OCI-LY7 (cell line): ENCODE measurements around the gene FOXK1. TPM values are rescaled to one million over a fixed set of nuclear protein-coding genes. Genes with fewer than 3 reads are reported as not detected.

Source experiments
- BruUV-seq: library from RNA; stranded (reverse); fragments of 400-500 nt; replicated peaks from 2 replicates; lab custom pipeline; 2021; lab: Mats Ljungman, UMichigan
- CTCF ChIA-PET: fragments of 300-600 bp; sonication (Branson Sonifier 250); formaldehyde crosslinking; loops from one replicate; lab custom pipeline; 2022; ENCODE audit warnings: antibody characterized with exemption; ENCODE audit not compliant: unreplicated experiment; lab: Charles Lee
- POLR2A ChIA-PET: fragments of 300-600 bp; sonication (Branson Sonifier 250); formaldehyde crosslinking; loops from one replicate; lab custom pipeline; 2022; ENCODE audit warnings: antibody characterized with exemption; lab: Charles Lee
- DNase-seq: peaks from one replicate; pipeline ENCODE4 v3.0.0-alpha.2; 2015; ENCODE audit warnings: low spot score
- H2AFZ ChIP-seq: fragments of 200-600 bp; sonication (generic), shearing (Covaris generic); 2 replicates; pipeline ENCODE4 v1.6.1; 2014; ENCODE audit warnings: mild to moderate bottlenecking, antibody characterized with exemption, low read length, moderate library complexity
- H3K27ac ChIP-seq: fragments of 200-600 bp; sonication (generic); 2 replicates; pipeline ENCODE4 v1.5.1; 2014; ENCODE audit warnings: mixed run types, low read depth, mild to moderate bottlenecking, moderate library complexity, low read length, inconsistent platforms; ENCODE audit not compliant: poor library complexity, severe bottlenecking
- H3K36me3 ChIP-seq: fragments of 200-600 bp; sonication (generic); 2 replicates; pipeline ENCODE4 v1.6.1; 2014; ENCODE audit warnings: mild to moderate bottlenecking, antibody characterized with exemption, low read length, moderate library complexity, mixed read lengths; ENCODE audit not compliant: insufficient read depth
- H3K4me1 ChIP-seq: fragments of 200-600 bp; sonication (generic); 2 replicates; pipeline ENCODE4 v1.5.1; 2014; ENCODE audit warnings: mild to moderate bottlenecking, low read length; ENCODE audit not compliant: insufficient read depth, poor library complexity, severe bottlenecking
- H3K4me2 ChIP-seq: fragments of 200-600 bp; sonication (generic); 2 replicates; pipeline ENCODE4 v1.6.1; 2014; ENCODE audit warnings: mild to moderate bottlenecking, low read length
- H3K4me3 ChIP-seq: fragments of 200-600 bp; sonication (generic); 2 replicates; pipeline ENCODE4 v1.5.1; 2014; ENCODE audit warnings: mild to moderate bottlenecking, low read depth, low read length; ENCODE audit not compliant: poor library complexity, severe bottlenecking
- H3K79me2 ChIP-seq: fragments of 200-600 bp; sonication (generic); 2 replicates; pipeline ENCODE4 v1.6.1; 2016; ENCODE audit warnings: low read depth, mild to moderate bottlenecking, low read length, moderate library complexity, mixed read lengths; ENCODE audit not compliant: insufficient read depth
- H3K9me2 ChIP-seq: fragments of 200-600 bp; sonication (generic); 2 replicates; pipeline ENCODE4 v1.6.1; 2016; ENCODE audit warnings: mild to moderate bottlenecking, low read length, mixed read lengths; ENCODE audit not compliant: insufficient read depth
- H3K9me3 ChIP-seq: fragments of 200-600 bp; sonication (generic); 2 replicates; pipeline ENCODE4 v1.6.1; 2014; ENCODE audit warnings: mild to moderate bottlenecking, mixed run types, low read length, mixed read lengths
- H4K20me1 ChIP-seq: fragments of 200-600 bp; sonication (generic); 2 replicates; pipeline ENCODE4 v1.6.1; 2014; ENCODE audit warnings: mild to moderate bottlenecking, antibody characterized with exemption, low read length, moderate library complexity, mixed read lengths; ENCODE audit not compliant: insufficient read depth
- EZH2phosphoT487 ChIP-seq: fragments of 200-600 bp; sonication (generic); IDR thresholded peaks from 2 replicates; pipeline ENCODE4 v1.6.1; 2018; ENCODE audit warnings: low read depth, borderline replicate concordance, mild to moderate bottlenecking, mixed run types, antibody characterized with exemption, low read length, moderate library complexity, mixed read lengths
- intact Hi-C: fragments of 100-400 bp; cut with micrococcal nuclease; formaldehyde crosslinking; loops from one replicate; pipeline ENCODE4 v1.10.0; 2022; ENCODE audit not compliant: unreplicated experiment
- total RNA-seq, 2 experiments: library from RNA; depleted of rRNA in 1 of 2; stranded (reverse); fragments of >200 nt in 1 of 2; shearing (Covaris generic) in 1 of 2; gene quantifications; 2 replicates each; pipeline ENCODE4 v1.2.3, GENCODE V29; 2014 to 2022
- TF ChIP-seq, protein P1 (sequence below): fragments of 200-600 bp; sonication (generic); conservative IDR thresholded peaks from 2 replicates; pipeline ENCODE4 v1.5.1; 2014; ENCODE audit warnings: mild to moderate bottlenecking, antibody characterized with exemption, low read length, moderate library complexity, mixed read lengths

FOXK1 gene
- total RNA-seq, 2 experiments from 2014 or later = 17.3 to 34.5 TPM

DNA sequence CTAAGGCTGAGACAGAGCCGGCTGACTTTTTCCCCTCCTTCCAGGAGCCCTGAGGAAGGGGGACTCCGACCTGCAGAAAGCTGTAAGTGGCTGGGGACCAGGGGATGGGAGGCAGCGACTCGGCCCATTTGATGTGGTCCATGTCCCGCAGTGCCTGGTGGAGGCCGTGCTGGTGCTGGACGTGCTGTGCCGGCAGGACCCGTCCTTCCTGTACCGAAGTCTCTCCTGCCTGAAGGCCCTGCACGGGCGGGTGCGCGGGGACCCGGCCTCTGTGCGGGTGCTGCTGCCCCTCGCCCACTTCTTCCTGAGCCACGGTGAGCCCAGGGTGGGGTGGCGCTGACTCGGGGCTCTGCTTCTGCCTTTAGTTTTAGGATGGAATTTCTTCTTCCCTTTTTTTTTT is 103.3 kb downstream of the FOXK1 start:
- Histone ChIP-seq H3K4me3 (no peak overlapping the region), H4K20me1 (no peaks in the 10 kb centered on the region), H3K4me2 (no peak overlapping the region), H2AFZ (no peak overlapping the region), H3K79me2 (no peaks in the 10 kb centered on the region), H3K4me1 (no peaks in the 10 kb centered on the region), H3K36me3 (peaks cover 19% of the 10 kb centered on the region), H3K9me3 (no peaks in the 10 kb centered on the region), H3K9me2 (no peaks in the 10 kb centered on the region), H3K27ac (no peak overlapping the region)
- ChIA-PET CTCF (no interaction called here), POLR2A (no interaction called here)
- TF ChIP-seq, protein P1, sequence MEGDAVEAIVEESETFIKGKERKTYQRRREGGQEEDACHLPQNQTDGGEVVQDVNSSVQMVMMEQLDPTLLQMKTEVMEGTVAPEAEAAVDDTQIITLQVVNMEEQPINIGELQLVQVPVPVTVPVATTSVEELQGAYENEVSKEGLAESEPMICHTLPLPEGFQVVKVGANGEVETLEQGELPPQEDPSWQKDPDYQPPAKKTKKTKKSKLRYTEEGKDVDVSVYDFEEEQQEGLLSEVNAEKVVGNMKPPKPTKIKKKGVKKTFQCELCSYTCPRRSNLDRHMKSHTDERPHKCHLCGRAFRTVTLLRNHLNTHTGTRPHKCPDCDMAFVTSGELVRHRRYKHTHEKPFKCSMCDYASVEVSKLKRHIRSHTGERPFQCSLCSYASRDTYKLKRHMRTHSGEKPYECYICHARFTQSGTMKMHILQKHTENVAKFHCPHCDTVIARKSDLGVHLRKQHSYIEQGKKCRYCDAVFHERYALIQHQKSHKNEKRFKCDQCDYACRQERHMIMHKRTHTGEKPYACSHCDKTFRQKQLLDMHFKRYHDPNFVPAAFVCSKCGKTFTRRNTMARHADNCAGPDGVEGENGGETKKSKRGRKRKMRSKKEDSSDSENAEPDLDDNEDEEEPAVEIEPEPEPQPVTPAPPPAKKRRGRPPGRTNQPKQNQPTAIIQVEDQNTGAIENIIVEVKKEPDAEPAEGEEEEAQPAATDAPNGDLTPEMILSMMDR = no peak
- TF ChIP-seq EZH2phosphoT487 = no peak
- intact Hi-C loops = no loop called here
- BruUV-seq = no TSS peak
- no peak for DNase-seq

DNA sequence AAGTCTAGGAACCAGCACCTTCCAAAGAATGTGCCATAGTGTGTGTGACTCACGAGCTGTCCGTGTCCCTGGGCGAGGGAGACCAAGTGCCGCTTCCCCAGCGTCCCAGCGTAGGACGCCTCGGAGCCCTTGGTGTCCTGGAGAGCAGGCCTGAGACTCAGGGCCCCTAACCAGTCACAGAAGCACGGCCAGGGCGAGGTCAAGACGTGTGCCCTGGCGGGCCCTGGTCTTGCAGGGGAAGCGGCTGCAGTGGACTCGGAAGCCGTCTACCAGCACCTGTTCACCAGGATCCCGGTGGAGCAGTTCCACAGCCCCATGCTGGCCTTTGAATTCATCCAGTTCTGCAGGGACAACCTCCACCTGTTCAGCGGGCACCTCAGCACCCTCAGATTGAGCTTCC is 103.9 kb downstream of the FOXK1 start:
- no peak overlapping the region for H3K4me2 ChIP-seq
- intact Hi-C loops = no loop called here
- TSS peak; percentile 69 for BruUV-seq
- DNase-seq = no peak
- POLR2A ChIA-PET = no interaction called here
- H4K20me1 ChIP-seq = no peaks in the 10 kb centered on the region
- no peaks in the 10 kb centered on the region for H3K9me2 ChIP-seq
- no peaks in the 10 kb centered on the region for H3K4me1 ChIP-seq
- CTCF ChIA-PET = no interaction called here
- no peak overlapping the region for H3K27ac ChIP-seq
- H3K9me3 ChIP-seq = no peaks in the 10 kb centered on the region
- H2AFZ ChIP-seq = no peak overlapping the region
- no peak for TF ChIP-seq EZH2phosphoT487
- H3K79me2 ChIP-seq = no peaks in the 10 kb centered on the region
- no peak overlapping the region for H3K4me3 ChIP-seq
- peaks cover 18% of the 10 kb centered on the region for H3K36me3 ChIP-seq

DNA sequence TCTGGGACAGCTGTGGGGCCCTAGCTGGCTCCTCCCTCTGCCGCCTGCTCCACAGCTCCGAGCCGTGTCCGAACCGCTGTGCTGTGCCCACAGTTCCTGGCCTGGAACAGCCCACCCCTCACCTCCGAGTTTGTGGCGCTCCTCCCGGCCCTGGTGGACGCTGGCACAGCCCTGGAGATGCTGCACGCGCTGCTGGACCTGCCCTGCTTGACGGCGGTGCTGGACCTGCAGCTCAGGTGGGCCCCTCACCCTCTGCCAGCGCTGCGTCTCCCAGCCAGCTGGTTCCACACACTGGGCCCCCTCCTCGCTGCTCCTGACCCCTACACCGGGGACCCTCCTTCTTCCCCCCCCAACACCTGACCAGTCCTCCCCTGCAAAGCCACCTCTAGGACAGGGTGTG is 105.4 kb downstream of the FOXK1 start:
- no TSS peak for BruUV-seq
- Histone ChIP-seq H3K36me3 (peaks cover 14% of the 10 kb centered on the region), H3K79me2 (no peaks in the 10 kb centered on the region), H3K9me2 (no peaks in the 10 kb centered on the region), H3K27ac (no peak overlapping the region), H3K9me3 (no peaks in the 10 kb centered on the region), H2AFZ (no peak overlapping the region), H3K4me3 (no peak overlapping the region), H3K4me2 (no peak overlapping the region), H4K20me1 (no peaks in the 10 kb centered on the region), H3K4me1 (no peaks in the 10 kb centered on the region)
- intact Hi-C loops = no loop called here
- no peak for DNase-seq
- POLR2A ChIA-PET = no interaction called here
- CTCF ChIA-PET = no interaction called here
- TF ChIP-seq, protein P1 = no peak
